Stomach (tissue), 9 donors: ENCODE measurements around the gene RPN2. TPM values are rescaled to one million over a fixed set of nuclear protein-coding genes. Genes with fewer than 3 reads are reported as not detected.

Experiments
- DNase-seq, 2 donors: peaks; one replicate each; pipeline versions ENCODE4 v3.0.0 to v3.0.0-alpha.2; 2013 to 2019
- H3K27ac ChIP-seq, 5 donors: fragments of 200-600 bp in 4 of 5; sonication (generic) in 4 of 5; one replicate each; pipeline ENCODE4 v1.5.1; 2013 to 2019; ENCODE audit warnings: mild to moderate bottlenecking in 1 of 5, moderate library complexity in 1 of 5
- H3K27me3 ChIP-seq, 3 donors: fragments of 200-600 bp; sonication (generic); one replicate each; pipeline ENCODE4 v1.5.1; 2017 to 2019; ENCODE audit warnings: mixed run types in 1 of 3
- H3K36me3 ChIP-seq, 4 donors: fragments of 200-600 bp; sonication (generic); 1 replicate in 3 of 4; 2 replicates in 1 of 4; pipeline ENCODE4 v1.5.1; 2016 to 2019
- H3K4me1 ChIP-seq, 4 donors: fragments of 200-600 bp; sonication (generic); one replicate each; pipeline ENCODE4 v1.5.1; 2016 to 2019
- H3K4me3 ChIP-seq, 4 donors: fragments of 200-600 bp; sonication (generic) in 3 of 4; one replicate each; pipeline ENCODE4 v1.5.1; 2016 to 2019; ENCODE audit warnings: mild to moderate bottlenecking in 1 of 4
- H3K9me3 ChIP-seq, 4 donors: fragments of 200-600 bp; sonication (generic); one replicate each; pipeline ENCODE4 v1.5.1; 2016 to 2019
- EP300 ChIP-seq: sonication (generic); formaldehyde crosslinking; IDR thresholded peaks from one replicate; pipeline ENCODE4 v1.6.1; 2017; ENCODE audit warnings: antibody characterized with exemption
- POLR2A ChIP-seq, 4 donors: fragments of 450-650 bp; IDR thresholded peaks; one replicate each; pipeline ENCODE4 v1.6.1; 2016; ENCODE audit warnings: antibody characterized with exemption in 4 of 4, control low read depth in 2 of 4, mild to moderate bottlenecking in 1 of 4, moderate library complexity in 1 of 4
- POLR2AphosphoS5 ChIP-seq, 3 donors: sonication (generic); formaldehyde crosslinking; IDR thresholded peaks; one replicate each; pipeline ENCODE4 v1.6.1; 2016; ENCODE audit warnings: antibody characterized with exemption in 3 of 3
- WGBS, 5 donors: extraction: QIAGEN DNeasy Blood & Tissue Kit in 3 of 5; methylation state at CpG; one replicate each; pipeline versions ENCODE4 v1.1.5 to v1.1.7; 2013 to 2018; 5-methylcytosine and 5-hydroxymethylcytosine counted together
- intact Hi-C: fragments of 100-400 bp; cut with DNase I; formaldehyde crosslinking; loops from one replicate; pipeline ENCODE4 v1.15.1; 2023; ENCODE audit warnings: low total_unique reads
- polyA plus RNA-seq, 3 donors: library from polyadenylated mRNA; stranded (reverse); fragments of 200-250 nt; gene quantifications; one replicate each; pipeline ENCODE4 v1.2.3, GENCODE V29; 2013
- total RNA-seq, 5 donors: library from RNA; depleted of rRNA; stranded (reverse); fragments of >200 nt; gene quantifications; one replicate each; pipeline versions ENCODE4 v1.1.0 to v1.2.3, GENCODE V29; 2014 to 2016
- TF ChIP-seq, protein P1 (sequence below), 7 experiments: fragments of 450-650 bp in 4 of 7; fragments of 200-600 bp in 3 of 7; sonication (generic) in 3 of 7; IDR thresholded peaks; one replicate each; pipeline ENCODE4 v1.5.1; 2016 to 2019; ENCODE audit warnings: antibody characterized with exemption in 7 of 7, control low read depth in 2 of 7, mild to moderate bottlenecking in 1 of 7
- donor health status: healthy with polysubstance abuse.
- donor health status: Bipolar disorder and iron deficiency.
- donor health status: healthy.

Gene RPN2
- total and polyA plus RNA-seq, 8 donors, result 32.5 to 163 (median 85.3) TPM

DNA sequence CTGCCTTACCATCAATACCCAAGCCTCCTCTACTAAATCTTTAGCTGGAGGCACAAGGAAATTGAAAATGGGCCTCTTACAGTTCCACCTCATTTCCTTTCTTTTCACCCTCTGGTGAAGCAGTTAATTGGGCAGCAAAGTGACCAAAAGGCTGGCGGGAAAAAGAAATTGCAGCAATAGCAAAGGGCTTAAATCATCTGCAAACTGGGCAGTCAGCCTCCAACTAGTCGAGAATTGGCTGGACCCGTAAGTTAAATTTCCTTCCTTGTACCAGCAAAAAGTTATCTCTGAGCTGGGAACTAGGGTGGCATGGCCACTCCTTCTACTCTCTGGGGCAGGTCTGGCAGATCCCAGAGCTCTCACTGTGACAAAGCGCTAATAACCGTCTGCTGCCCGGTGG lies 49.0 kb downstream of the RPN2 start:
- Histone ChIP-seq H3K4me3 (no peak overlapping the region), H3K27me3 (no peaks in the 10 kb centered on the region), H3K27ac (peak overlapping the region in 3 of 5 donors; percentile 6 to 36 (median 35)), H3K4me1 (peaks cover 3 to 33% (median 19%) of the 10 kb centered on the region in 4 donors), H3K36me3 (peaks cover 89 to 100% (median 100%) of the 10 kb centered on the region in 4 donors), H3K9me3 (no peaks in the 10 kb centered on the region)
- intact Hi-C loops, result no loop called here
- 56 to 74% (median 69%) methylated on average over 6 of the region's 6 CpGs for WGBS, 5 donors
- DNase-seq, result no peak
- no peak for TF ChIP-seq POLR2AphosphoS5 (IDR thresholded peaks at IDR 0.05)
- no peak for TF ChIP-seq EP300
- TF ChIP-seq, protein P1, sequence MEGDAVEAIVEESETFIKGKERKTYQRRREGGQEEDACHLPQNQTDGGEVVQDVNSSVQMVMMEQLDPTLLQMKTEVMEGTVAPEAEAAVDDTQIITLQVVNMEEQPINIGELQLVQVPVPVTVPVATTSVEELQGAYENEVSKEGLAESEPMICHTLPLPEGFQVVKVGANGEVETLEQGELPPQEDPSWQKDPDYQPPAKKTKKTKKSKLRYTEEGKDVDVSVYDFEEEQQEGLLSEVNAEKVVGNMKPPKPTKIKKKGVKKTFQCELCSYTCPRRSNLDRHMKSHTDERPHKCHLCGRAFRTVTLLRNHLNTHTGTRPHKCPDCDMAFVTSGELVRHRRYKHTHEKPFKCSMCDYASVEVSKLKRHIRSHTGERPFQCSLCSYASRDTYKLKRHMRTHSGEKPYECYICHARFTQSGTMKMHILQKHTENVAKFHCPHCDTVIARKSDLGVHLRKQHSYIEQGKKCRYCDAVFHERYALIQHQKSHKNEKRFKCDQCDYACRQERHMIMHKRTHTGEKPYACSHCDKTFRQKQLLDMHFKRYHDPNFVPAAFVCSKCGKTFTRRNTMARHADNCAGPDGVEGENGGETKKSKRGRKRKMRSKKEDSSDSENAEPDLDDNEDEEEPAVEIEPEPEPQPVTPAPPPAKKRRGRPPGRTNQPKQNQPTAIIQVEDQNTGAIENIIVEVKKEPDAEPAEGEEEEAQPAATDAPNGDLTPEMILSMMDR (IDR thresholded peaks at IDR 0.05), result no peak
- TF ChIP-seq POLR2A (IDR thresholded peaks at IDR 0.05), result no peak

GRCh38 chr20:37228656-37229055 lies 49.5 kb downstream of the RPN2 start:
- Histone ChIP-seq H3K4me3 (no peak overlapping the region), H3K4me1 (peaks cover 0 to 29% (median 17%) of the 10 kb centered on the region in 4 donors), H3K36me3 (peaks cover 95 to 100% (median 100%) of the 10 kb centered on the region in 4 donors), H3K27me3 (no peaks in the 10 kb centered on the region), H3K9me3 (no peaks in the 10 kb centered on the region), H3K27ac (peak overlapping the region in 1 of 5 donors; percentile 36)
- TF ChIP-seq POLR2A (IDR thresholded peaks at IDR 0.05), result no peak
- TF ChIP-seq, protein P1 (IDR thresholded peaks at IDR 0.05), result no peak
- no peak for TF ChIP-seq POLR2AphosphoS5 (IDR thresholded peaks at IDR 0.05)
- TF ChIP-seq EP300, result no peak
- DNase-seq, result no peak
- WGBS, 5 donors, result 85 to 91% (median 88%) methylated on average over 5 of the region's 5 CpGs
- intact Hi-C loops, result no loop called here

DNA sequence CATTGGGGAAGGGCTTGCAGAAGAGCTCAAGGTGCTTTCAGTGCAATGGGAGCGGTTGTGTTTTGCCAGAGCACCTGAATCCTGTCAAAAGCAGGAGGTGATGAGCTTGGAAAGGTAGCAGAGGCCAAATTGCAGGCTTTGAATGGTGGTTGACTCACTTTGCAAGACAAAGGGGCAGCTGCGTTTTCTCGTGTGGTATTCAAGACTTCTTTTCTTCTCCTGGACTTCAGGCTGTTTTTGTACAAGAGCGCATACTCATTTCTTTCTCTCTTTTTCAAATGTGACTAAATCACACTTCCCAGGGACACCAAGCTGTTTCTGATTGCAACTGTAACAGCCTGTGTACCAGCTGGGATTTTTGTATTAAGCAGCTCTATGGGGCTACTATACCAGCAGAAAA lies 50.2 kb downstream of the RPN2 start:
- TF ChIP-seq POLR2AphosphoS5 (IDR thresholded peaks at IDR 0.05) (no peak), POLR2A (IDR thresholded peaks at IDR 0.05) (no peak), EP300 (no peak)
- TF ChIP-seq, protein P1 (IDR thresholded peaks at IDR 0.05), result no peak
- Histone ChIP-seq H3K9me3 (no peaks in the 10 kb centered on the region), H3K36me3 (peaks cover 97 to 100% (median 100%) of the 10 kb centered on the region in 4 donors), H3K4me1 (peaks cover 0 to 28% (median 15%) of the 10 kb centered on the region in 4 donors), H3K4me3 (no peak overlapping the region), H3K27me3 (no peaks in the 10 kb centered on the region), H3K27ac (no peak overlapping the region)
- DNase-seq, result no peak
- intact Hi-C loops, result no loop called here
- 87 to 97% (median 92%) methylated on average over 4 of the region's 4 CpGs for WGBS, 5 donors

- Histone ChIP-seq H3K4me3 (no peak overlapping the region), H3K27ac (no peak overlapping the region), H3K9me3 (no peaks in the 10 kb centered on the region), H3K4me1 (peaks cover 0 to 28% (median 14%) of the 10 kb centered on the region in 4 donors), H3K36me3 (peaks cover 97 to 100% (median 100%) of the 10 kb centered on the region in 4 donors), H3K27me3 (no peaks in the 10 kb centered on the region)
- intact Hi-C loops, result no loop called here
- WGBS, 5 donors, result 87 to 92% (median 90%) methylated on average over 6 of the region's 6 CpGs
- TF ChIP-seq EP300 (no peak), POLR2A (IDR thresholded peaks at IDR 0.05) (no peak), POLR2AphosphoS5 (IDR thresholded peaks at IDR 0.05) (no peak)
- TF ChIP-seq, protein P1 (IDR thresholded peaks at IDR 0.05), result no peak
- no peak for DNase-seq
Measured at GRCh38 chr20:37230200-37230599, 51.1 kb downstream of the RPN2 start.
